Measurements from ENCODE around the gene ANGEL1.
A peak's percentile ranks its signal among the peaks of the same experiment; 100 is the strongest.

Gene ANGEL1

GRCh38 chr14:76812422-76813383, at the start of gene ANGEL1:
TSS of gene ANGEL1 (minus strand) at chr14:76812882. CDS start at chr14:76812827, 55 bp downstream.
- peak; percentile 98 for DNase-seq

- DNase-seq = no peak
These were observed 49.0 kb upstream of the ANGEL1 start for GRCh38 chr14:76861574-76862255.

GRCh38 chr14:76856769-76857168, 44.1 kb upstream of the ANGEL1 start:
- DNase-seq = no peak

- no peak for DNase-seq
These were observed 42.4 kb upstream of the ANGEL1 start for GRCh38 chr14:76855066-76855465.

- DNase-seq = no peak
These were observed 36.2 kb upstream of the ANGEL1 start for GRCh38 chr14:76848879-76849278.

- DNase-seq = no peak
These were observed 33.8 kb upstream of the ANGEL1 start for GRCh38 chr14:76846331-76847047.

- peak; percentile 50 for DNase-seq
These were observed 31.5 kb upstream of the ANGEL1 start for GRCh38 chr14:76844223-76844622.

GRCh38 chr14:76842414-76842813, 29.7 kb upstream of the ANGEL1 start:
- no peak for DNase-seq

- no peak for DNase-seq
These were observed 24.8 kb upstream of the ANGEL1 start for GRCh38 chr14:76837524-76837923.

GRCh38 chr14:76836029-76836630, 23.4 kb upstream of the ANGEL1 start:
- no peak for DNase-seq

- DNase-seq = no peak
These were observed 21.6 kb upstream of the ANGEL1 start for GRCh38 chr14:76834241-76834661.

GRCh38 chr14:76833011-76833410, 20.3 kb upstream of the ANGEL1 start:
- no peak for DNase-seq

GRCh38 chr14:76832503-76832988, 19.9 kb upstream of the ANGEL1 start:
- DNase-seq = no peak

GRCh38 chr14:76830556-76830955, 17.9 kb upstream of the ANGEL1 start:
- no peak for DNase-seq

GRCh38 chr14:76829650-76830421, 17.2 kb upstream of the ANGEL1 start:
- DNase-seq = no peak

- DNase-seq = no peak
These were observed 16.3 kb upstream of the ANGEL1 start for GRCh38 chr14:76829013-76829365.

- DNase-seq = no peak
These were observed 15.8 kb upstream of the ANGEL1 start for GRCh38 chr14:76828339-76829012.

- DNase-seq = no peak
These were observed 15.1 kb upstream of the ANGEL1 start for GRCh38 chr14:76827696-76828296.

GRCh38 chr14:76826122-76826521, 13.4 kb upstream of the ANGEL1 start, which contains the start of gene LRRC74A:
TSS of gene LRRC74A (plus strand) at chr14:76826408. CDS start at chr14:76826698, 290 bp downstream.
- no peak for DNase-seq

GRCh38 chr14:76820700-76821099, 8.0 kb upstream of the ANGEL1 start:
- DNase-seq = no peak

Data from activated CD8-positive, alpha-beta memory T cell treated with anti-CD3 and anti-CD28 coated beads, Interleukin-2, amount 50 U/mL, for 4 hours (primary cell).